CD4-positive, CD25-positive, alpha-beta regulatory T cell (primary cell): ENCODE data around the gene RPL31. TPM values are rescaled to one million over a fixed set of nuclear protein-coding genes. Genes with fewer than 3 reads are reported as not detected.

Experiments
- ATAC-seq, 2 donors: fragments of 150-1000 bp; cut with Tn5 transposase; one replicate each; pipeline ENCODE4 v1.10.0; 2021; ENCODE audit warnings: low read depth in 2 of 2, moderate number of reproducible peaks in 2 of 2, moderate library complexity in 1 of 2
- DNase-seq, 3 donors: peaks; one replicate each; pipeline versions ENCODE4 v3.0.0 to v3.0.0-alpha.2; 2012 to 2022; ENCODE audit warnings: mixed read lengths in 1 of 3
- H3K27ac ChIP-seq: one replicate; pipeline ENCODE4 v1.7.0; 2013; ENCODE audit warnings: mild to moderate bottlenecking, low read length; ENCODE audit not compliant: insufficient read depth, poor library complexity, severe bottlenecking
- H3K27me3 ChIP-seq: one replicate; pipeline ENCODE4 v1.7.0; 2013; ENCODE audit warnings: low read length; ENCODE audit not compliant: control insufficient read depth, insufficient read depth
- H3K36me3 ChIP-seq: one replicate; pipeline ENCODE4 v1.7.0; 2013; ENCODE audit warnings: mild to moderate bottlenecking, low read length, moderate library complexity; ENCODE audit not compliant: control insufficient read depth, insufficient read depth
- H3K4me1 ChIP-seq: 2 replicates; pipeline ENCODE4 v1.7.0; 2013; ENCODE audit warnings: mild to moderate bottlenecking, low read length; ENCODE audit not compliant: insufficient read depth, control insufficient read depth, poor library complexity, severe bottlenecking
- H3K4me3 ChIP-seq: one replicate; pipeline ENCODE4 v1.7.0; 2013; ENCODE audit warnings: low read depth, mild to moderate bottlenecking, low read length, moderate library complexity
- H3K9me3 ChIP-seq, 2 experiments: 1 replicate in 1 of 2; 2 replicates in 1 of 2; pipeline ENCODE4 v1.7.0; 2013; ENCODE audit warnings: low read length in 2 of 2, mild to moderate bottlenecking in 1 of 2, moderate library complexity in 1 of 2; ENCODE audit not compliant: control insufficient read depth in 2 of 2
- H3K27ac Mint-ChIP-seq, 3 donors: one replicate each; pipeline ENCODE4 v1.8.0; 2020 to 2022; ENCODE audit warnings: mild to moderate bottlenecking in 3 of 3, mixed read lengths in 3 of 3, moderate library complexity in 2 of 3
- H3K27me3 Mint-ChIP-seq: one replicate; pipeline ENCODE4 v1.8.0; 2022; ENCODE audit warnings: mild to moderate bottlenecking, mixed read lengths
- H3K36me3 Mint-ChIP-seq: one replicate; pipeline ENCODE4 v1.8.0; 2020; ENCODE audit warnings: mixed read lengths
- H3K4me1 Mint-ChIP-seq, 4 donors: one replicate each; pipeline ENCODE4 v1.8.0; 2020 to 2022; ENCODE audit warnings: mixed read lengths in 4 of 4, mild to moderate bottlenecking in 1 of 4
- H3K4me3 Mint-ChIP-seq, 4 donors: one replicate each; pipeline ENCODE4 v1.8.0; 2020 to 2022; ENCODE audit warnings: mild to moderate bottlenecking in 4 of 4, mixed read lengths in 4 of 4, moderate library complexity in 3 of 4
- H3K9me3 Mint-ChIP-seq, 7 donors: one replicate each; pipeline ENCODE4 v1.8.0; 2020 to 2022; ENCODE audit warnings: mixed read lengths in 7 of 7, mild to moderate bottlenecking in 3 of 7, moderate library complexity in 2 of 7
- polyA plus RNA-seq, 4 donors: library from polyadenylated mRNA; unstranded; fragments of 300-500 nt; fragmentation: Illumina TruSeq; gene quantifications; one replicate each; pipeline ENCODE4 v1.2.3, GENCODE V29; 2021
- total RNA-seq: library from RNA; stranded (reverse); gene quantifications from one replicate; pipeline ENCODE4 v1.2.3, GENCODE V29; 2022

Gene RPL31
- total and polyA plus RNA-seq, 5 donors from 2014 or later: 1,403 to 6,850 (median 4,481) TPM

DNA sequence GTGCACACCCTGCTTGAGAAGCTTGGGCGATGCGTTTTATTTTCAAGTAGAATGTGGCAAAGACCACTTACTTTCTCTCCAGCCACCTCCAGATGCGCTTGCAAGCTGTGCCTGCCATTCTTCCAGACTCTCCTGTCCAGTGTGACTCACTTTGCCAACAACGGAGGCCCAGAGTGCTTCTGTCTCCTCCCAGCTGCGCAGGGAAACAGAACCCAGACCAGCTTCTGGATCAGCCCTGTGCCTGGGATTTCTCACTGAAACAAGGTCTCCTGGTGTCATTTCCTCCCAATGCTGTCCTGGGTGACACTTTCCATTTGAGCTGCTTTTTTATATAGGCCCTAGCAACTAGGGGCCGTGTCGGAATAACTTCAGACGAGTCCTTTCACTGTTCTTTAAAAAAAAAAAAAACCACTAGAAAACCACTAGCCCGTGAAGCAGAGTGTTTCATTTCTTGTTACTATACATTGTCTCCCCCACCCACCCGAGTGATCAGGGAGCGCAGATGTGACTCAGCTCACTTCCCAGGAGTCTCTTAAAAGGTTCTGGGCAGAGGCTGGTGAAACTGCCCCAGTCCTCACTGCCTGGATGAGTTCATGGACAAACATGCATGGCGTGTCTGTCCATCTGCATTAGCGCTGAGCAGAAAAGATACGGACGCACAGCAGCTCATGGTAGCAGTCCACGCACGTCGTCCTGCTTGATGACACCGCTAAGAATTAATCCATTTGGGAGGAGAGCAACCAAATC, 25.3 kb upstream of the RPL31 start:
- H3K4me1 Mint-ChIP-seq: no peaks in the 10 kb centered on the region
- H3K27me3 Mint-ChIP-seq: peaks cover 12% of the 10 kb centered on the region
- H3K4me1 ChIP-seq: no peaks in the 10 kb centered on the region
- peaks cover 0 to 2% (median 0%) of the 10 kb centered on the region in 7 donors for H3K9me3 Mint-ChIP-seq
- H3K27me3 ChIP-seq: no peaks in the 10 kb centered on the region
- H3K9me3 ChIP-seq: no peaks in the 10 kb centered on the region
- no peak overlapping the region for H3K27ac Mint-ChIP-seq
- H3K36me3 ChIP-seq: no peaks in the 10 kb centered on the region
- no peak overlapping the region for H3K4me3 Mint-ChIP-seq
- H3K4me3 ChIP-seq: no peak overlapping the region
- ATAC-seq: no peak
- H3K36me3 Mint-ChIP-seq: no peaks in the 10 kb centered on the region
- H3K27ac ChIP-seq: no peak overlapping the region
- no peak for DNase-seq

DNA sequence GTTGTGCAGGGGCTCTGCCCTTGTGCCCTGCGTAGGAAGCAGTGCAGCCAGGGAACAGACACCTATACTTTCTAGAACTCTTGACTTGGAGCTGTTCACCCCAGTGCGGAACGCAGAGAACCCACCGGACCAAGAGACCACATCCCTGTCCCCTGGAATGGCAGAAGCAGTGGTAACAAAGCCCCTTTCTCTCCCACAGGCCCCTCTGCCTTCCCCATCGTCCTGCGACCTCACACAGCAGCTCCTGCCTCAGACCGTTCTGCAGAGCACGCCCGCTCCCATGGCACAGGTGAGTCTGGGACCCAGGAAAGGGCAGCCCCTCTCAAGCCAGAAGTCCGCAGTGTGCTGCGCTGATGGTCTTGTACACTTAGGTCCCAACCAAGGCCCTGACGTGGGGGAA, 24.6 kb upstream of the RPL31 start:
- ATAC-seq: no peak
- H3K9me3 ChIP-seq: no peaks in the 10 kb centered on the region
- Mint-ChIP-seq H3K4me3 (no peak overlapping the region), H3K36me3 (no peaks in the 10 kb centered on the region), H3K4me1 (no peaks in the 10 kb centered on the region), H3K9me3 (peaks cover 0 to 1% (median 0%) of the 10 kb centered on the region in 7 donors), H3K27ac (no peak overlapping the region), H3K27me3 (peaks cover 12% of the 10 kb centered on the region)
- H3K4me1 ChIP-seq: no peaks in the 10 kb centered on the region
- H3K27ac ChIP-seq: no peak overlapping the region
- H3K4me3 ChIP-seq: no peak overlapping the region
- H3K27me3 ChIP-seq: no peaks in the 10 kb centered on the region
- DNase-seq: no peak
- no peaks in the 10 kb centered on the region for H3K36me3 ChIP-seq

DNA sequence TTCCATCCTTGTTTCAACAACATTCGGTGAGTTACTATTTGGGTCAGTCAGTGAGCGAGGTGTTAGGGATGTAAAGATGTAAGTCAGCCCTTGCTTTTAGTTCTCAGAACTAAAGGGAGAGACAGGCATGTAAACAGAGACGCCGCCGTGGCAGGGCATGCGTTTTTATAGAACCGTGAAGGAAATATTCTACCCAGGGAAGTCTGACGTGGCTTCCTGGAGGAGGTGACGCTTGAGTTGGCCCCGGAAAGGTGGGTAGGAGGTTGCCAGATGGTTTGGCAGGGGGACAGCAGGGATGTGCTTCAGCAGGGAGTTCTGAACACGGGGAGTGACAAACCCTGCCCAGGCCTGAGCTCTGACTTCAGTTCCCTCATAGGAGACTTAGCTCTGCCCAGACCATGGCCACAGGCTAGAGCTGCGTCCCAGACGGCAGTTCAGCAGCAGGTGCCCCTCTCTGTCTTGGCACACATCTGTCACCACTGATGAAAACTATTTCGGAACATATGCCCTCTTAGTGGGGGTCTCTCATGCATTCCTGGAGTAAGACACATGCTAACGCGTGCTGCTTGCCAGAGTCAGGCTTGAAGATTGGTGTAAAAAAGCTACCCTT, 23.4 kb upstream of the RPL31 start:
- no peak for DNase-seq
- H3K4me1 Mint-ChIP-seq: no peaks in the 10 kb centered on the region
- no peak overlapping the region for H3K4me3 ChIP-seq

DNA sequence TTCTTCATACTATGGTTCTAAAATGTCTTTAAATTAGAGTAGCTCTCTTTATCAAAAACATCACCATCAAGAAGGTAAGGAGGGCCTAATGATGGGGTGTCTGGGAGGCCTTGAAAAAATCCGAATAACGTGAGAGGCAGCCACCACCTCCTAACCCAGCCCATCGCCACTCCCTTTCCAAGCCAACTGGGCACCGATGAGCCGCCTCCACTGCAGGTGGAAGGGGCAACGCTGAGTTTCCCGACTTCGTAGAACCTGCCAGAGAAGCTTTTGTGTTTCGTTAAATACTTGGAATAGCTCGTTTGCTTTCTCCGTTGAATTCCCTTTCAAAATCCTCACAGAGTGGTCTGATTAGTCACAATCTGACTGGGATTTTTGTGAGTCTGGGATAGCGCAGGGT, 22.0 kb upstream of the RPL31 start:
- H3K4me1 Mint-ChIP-seq: peaks cover 0 to 2% (median under 1%) of the 10 kb centered on the region in 4 donors
- H3K27me3 Mint-ChIP-seq: peaks cover 12% of the 10 kb centered on the region
- H3K27me3 ChIP-seq: no peaks in the 10 kb centered on the region
- H3K9me3 Mint-ChIP-seq: no peaks in the 10 kb centered on the region
- H3K9me3 ChIP-seq: no peaks in the 10 kb centered on the region
- no peaks in the 10 kb centered on the region for H3K36me3 Mint-ChIP-seq
- no peak overlapping the region for H3K27ac ChIP-seq
- DNase-seq (no peak), ATAC-seq (no peak)
- H3K36me3 ChIP-seq: no peaks in the 10 kb centered on the region
- no peaks in the 10 kb centered on the region for H3K4me1 ChIP-seq
- no peak overlapping the region for H3K4me3 Mint-ChIP-seq
- no peak overlapping the region for H3K4me3 ChIP-seq
- H3K27ac Mint-ChIP-seq: no peak overlapping the region

More for the DNA sequence above, 23.4 kb upstream of the RPL31 start:
- no peaks in the 10 kb centered on the region for H3K27me3 ChIP-seq
- peaks cover 12% of the 10 kb centered on the region for H3K27me3 Mint-ChIP-seq
- H3K36me3 Mint-ChIP-seq: no peaks in the 10 kb centered on the region
- H3K27ac ChIP-seq: no peak overlapping the region
- no peaks in the 10 kb centered on the region for H3K9me3 Mint-ChIP-seq
- no peak for ATAC-seq
- no peak overlapping the region for H3K4me3 Mint-ChIP-seq
- H3K36me3 ChIP-seq: no peaks in the 10 kb centered on the region
- H3K9me3 ChIP-seq: no peaks in the 10 kb centered on the region
- H3K27ac Mint-ChIP-seq: no peak overlapping the region
- H3K4me1 ChIP-seq: no peaks in the 10 kb centered on the region

DNA sequence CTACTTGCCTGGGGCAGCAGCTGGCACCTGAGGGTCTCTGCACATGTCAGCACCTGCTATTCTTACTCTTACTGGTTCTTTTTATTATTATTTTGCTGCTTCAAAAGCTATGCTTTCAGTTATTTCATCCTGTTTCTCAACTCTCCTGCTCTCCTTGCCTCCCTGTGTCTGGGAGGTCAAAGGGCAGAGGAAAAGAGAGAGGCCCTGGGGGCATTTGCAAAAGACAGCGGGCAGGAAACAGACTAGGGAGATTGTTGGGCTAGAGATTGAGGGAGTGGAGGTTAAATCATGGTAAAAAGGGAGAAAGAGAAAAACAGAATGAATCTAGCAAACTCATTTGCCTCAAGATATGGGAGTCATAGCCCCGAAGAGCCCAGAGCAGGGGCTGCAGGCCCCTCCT, 21.1 kb upstream of the RPL31 start:
- Mint-ChIP-seq H3K4me3 (no peak overlapping the region), H3K36me3 (no peaks in the 10 kb centered on the region), H3K27me3 (peaks cover 12% of the 10 kb centered on the region), H3K4me1 (peaks cover 0 to 4% (median 2%) of the 10 kb centered on the region in 4 donors), H3K27ac (peak overlapping the region in 1 of 3 donors; percentile 67), H3K9me3 (no peaks in the 10 kb centered on the region)
- H3K4me1 ChIP-seq: no peaks in the 10 kb centered on the region
- H3K36me3 ChIP-seq: no peaks in the 10 kb centered on the region
- no peak overlapping the region for H3K4me3 ChIP-seq
- H3K27me3 ChIP-seq: no peaks in the 10 kb centered on the region
- no peak for ATAC-seq
- H3K9me3 ChIP-seq: no peaks in the 10 kb centered on the region
- no peak for DNase-seq
- H3K27ac ChIP-seq: no peak overlapping the region

DNA sequence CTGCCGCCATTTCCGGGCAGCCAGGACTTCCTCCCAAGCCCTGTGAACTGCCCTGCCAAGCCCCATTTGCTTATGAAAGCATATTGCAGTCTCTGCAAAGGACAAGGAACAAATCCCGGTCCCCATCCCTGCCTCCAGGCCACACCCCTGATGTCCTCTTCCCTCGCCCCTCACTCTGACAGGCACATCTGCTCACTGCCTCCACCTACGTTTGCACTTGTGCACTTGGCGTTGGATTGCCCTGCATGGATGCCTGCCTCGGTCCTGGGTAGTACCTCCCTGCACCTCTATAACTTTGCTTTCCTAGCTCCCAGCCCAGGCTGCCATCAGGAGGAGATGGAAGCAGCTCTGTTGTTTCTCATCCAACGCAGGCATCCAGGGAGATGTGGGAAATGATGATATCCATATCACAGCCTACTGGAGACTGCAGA, 19.6 kb upstream of the RPL31 start:
- H3K27me3 Mint-ChIP-seq: peaks cover 12% of the 10 kb centered on the region
- DNase-seq (no peak), ATAC-seq (no peak)
- Histone ChIP-seq H3K36me3 (no peaks in the 10 kb centered on the region), H3K4me1 (no peaks in the 10 kb centered on the region), H3K27ac (no peak overlapping the region), H3K9me3 (no peaks in the 10 kb centered on the region), H3K4me3 (no peak overlapping the region), H3K27me3 (no peaks in the 10 kb centered on the region)
- H3K9me3 Mint-ChIP-seq: no peaks in the 10 kb centered on the region
- H3K27ac Mint-ChIP-seq: peak overlapping the region in 1 of 3 donors; percentile 47
- no peaks in the 10 kb centered on the region for H3K36me3 Mint-ChIP-seq
- H3K4me1 Mint-ChIP-seq: peaks cover 0 to 4% (median 2%) of the 10 kb centered on the region in 4 donors
- H3K4me3 Mint-ChIP-seq: no peak overlapping the region

DNA sequence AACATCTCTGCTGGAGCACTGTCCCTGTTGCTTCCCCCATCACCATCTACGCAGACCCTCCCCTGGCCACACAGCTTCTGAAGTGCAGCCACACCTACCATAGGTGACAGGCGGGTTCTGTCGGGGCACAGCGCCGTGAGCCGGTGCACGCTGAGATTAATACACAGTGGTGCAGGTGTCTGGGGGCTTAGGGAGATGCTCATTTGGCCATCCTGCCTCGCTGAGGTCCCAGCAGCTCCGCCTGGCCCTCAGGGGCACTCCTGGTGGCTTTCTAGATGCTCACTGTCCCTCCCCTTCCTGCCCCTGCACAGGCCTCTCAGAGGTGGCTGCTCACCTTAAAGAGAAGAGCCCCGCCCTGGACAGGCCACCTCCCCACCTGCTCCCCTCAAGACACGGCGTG, 18.9 kb upstream of the RPL31 start:
- Histone ChIP-seq H3K36me3 (no peaks in the 10 kb centered on the region), H3K4me3 (no peak overlapping the region), H3K9me3 (no peaks in the 10 kb centered on the region), H3K27ac (no peak overlapping the region), H3K27me3 (no peaks in the 10 kb centered on the region), H3K4me1 (no peaks in the 10 kb centered on the region)
- ATAC-seq (no peak), DNase-seq (no peak)
- Mint-ChIP-seq H3K27me3 (peaks cover 13% of the 10 kb centered on the region), H3K9me3 (no peaks in the 10 kb centered on the region), H3K27ac (no peak overlapping the region), H3K36me3 (no peaks in the 10 kb centered on the region), H3K4me3 (no peak overlapping the region), H3K4me1 (peaks cover 0 to 4% (median 2%) of the 10 kb centered on the region in 4 donors)
